Measurements from ENCODE around the gene PBX1.

Gene PBX1

GRCh38 chr1:164790081-164790480 lies 231.1 kb downstream of the PBX1 start:
- no peak for DNase-seq

- no peak for DNase-seq
Observed at GRCh38 chr1:164792410-164793004, 233.5 kb downstream of the PBX1 start.

GRCh38 chr1:164794356-164794755 lies 235.4 kb downstream of the PBX1 start:
- DNase-seq: no peak

- DNase-seq: no peak
Observed at GRCh38 chr1:164796916-164797315, 237.9 kb downstream of the PBX1 start.

- DNase-seq: no peak
Observed at GRCh38 chr1:164801246-164801731, 242.3 kb downstream of the PBX1 start.

GRCh38 chr1:164801791-164802502 lies 243.0 kb downstream of the PBX1 start:
- DNase-seq: no peak

GRCh38 chr1:164802529-164803282 lies 243.7 kb downstream of the PBX1 start:
- no peak for DNase-seq

- DNase-seq: no peak
Observed at GRCh38 chr1:164803366-164803765, 244.4 kb downstream of the PBX1 start.

- DNase-seq: no peak
Observed at GRCh38 chr1:164804366-164804765, 245.4 kb downstream of the PBX1 start.

GRCh38 chr1:164805399-164805798 lies 246.4 kb downstream of the PBX1 start:
- no peak for DNase-seq

GRCh38 chr1:164806531-164806930 lies 247.5 kb downstream of the PBX1 start:
- no peak for DNase-seq

GRCh38 chr1:164813776-164814175 lies 254.8 kb downstream of the PBX1 start:
- DNase-seq: no peak

GRCh38 chr1:164821648-164822047 lies 262.7 kb downstream of the PBX1 start:
- no peak for DNase-seq

GRCh38 chr1:164823486-164824279 lies 264.7 kb downstream of the PBX1 start:
- DNase-seq: no peak

- DNase-seq: no peak
Observed at GRCh38 chr1:164824542-164824941, 265.6 kb downstream of the PBX1 start.

GRCh38 chr1:164830628-164831027 lies 271.6 kb downstream of the PBX1 start:
- DNase-seq: no peak

GRCh38 chr1:164834641-164835040 lies 275.7 kb downstream of the PBX1 start:
- no peak for DNase-seq

- no peak for DNase-seq
Observed at GRCh38 chr1:164836614-164837018, 277.6 kb downstream of the PBX1 start.

- no peak for DNase-seq
Observed at GRCh38 chr1:164838786-164839185, 279.8 kb downstream of the PBX1 start.

- DNase-seq: no peak
Observed at GRCh38 chr1:164840936-164841335, 282.0 kb downstream of the PBX1 start.

GRCh38 chr1:164841702-164842465 lies 282.9 kb downstream of the PBX1 start:
- no peak for DNase-seq

- no peak for DNase-seq
Observed at GRCh38 chr1:164842870-164843269, 283.9 kb downstream of the PBX1 start.

All from stimulated activated naive CD4-positive, alpha-beta T cell treated with Interleukin-2 at 50 U/mL for 16 hours (primary cell).